HG02885 (cell line): ENCODE results near the gene IMMP2L.
"Not testable (repeated sequence)": the region's sequence is repeated elsewhere in the genome, so short reads cannot be mapped to it uniquely, and the experiment has no call there.

ENCODE experiments used
- ATAC-seq: cut with Tn5 transposase; IDR thresholded peaks from one replicate; pipeline ENCODE4 v1.9.1; 2021; ENCODE audit warnings: mild to moderate bottlenecking; ENCODE audit not compliant: unreplicated experiment, poor library complexity

Gene IMMP2L

GRCh38 chr7:111473449-111474198 is 88.7 kb downstream of the IMMP2L start:
- ATAC-seq = no peak

- ATAC-seq = no peak
Measured at GRCh38 chr7:111470998-111471397, 91.3 kb downstream of the IMMP2L start.

- ATAC-seq = not testable (repeated sequence)
Measured at GRCh38 chr7:111469894-111470293, 92.4 kb downstream of the IMMP2L start.

GRCh38 chr7:111465774-111466173 is 96.5 kb downstream of the IMMP2L start:
- ATAC-seq = not testable (repeated sequence)

- ATAC-seq = no peak
Measured at GRCh38 chr7:111460695-111461094, 101.6 kb downstream of the IMMP2L start.

GRCh38 chr7:111459757-111460280 is 102.5 kb downstream of the IMMP2L start:
- ATAC-seq = no peak

- no peak for ATAC-seq
Measured at GRCh38 chr7:111459065-111459756, 103.1 kb downstream of the IMMP2L start.

GRCh38 chr7:111450705-111451104 is 111.6 kb downstream of the IMMP2L start:
- ATAC-seq = not testable (repeated sequence)

GRCh38 chr7:111447502-111447901 is 114.8 kb downstream of the IMMP2L start:
- not testable (repeated sequence) for ATAC-seq

GRCh38 chr7:111439977-111440376 is 122.3 kb downstream of the IMMP2L start:
- ATAC-seq = no peak

GRCh38 chr7:111438369-111439289 is 123.7 kb downstream of the IMMP2L start:
- ATAC-seq = no peak

- no peak for ATAC-seq
Measured at GRCh38 chr7:111437736-111438135, 124.6 kb downstream of the IMMP2L start.

GRCh38 chr7:111436608-111437007 is 125.7 kb downstream of the IMMP2L start:
- no peak for ATAC-seq

GRCh38 chr7:111433426-111433825 is 128.9 kb downstream of the IMMP2L start:
- no peak for ATAC-seq

- ATAC-seq = no peak
Measured at GRCh38 chr7:111429781-111430180, 132.5 kb downstream of the IMMP2L start.

GRCh38 chr7:111424768-111425167 is 137.5 kb downstream of the IMMP2L start:
- no peak for ATAC-seq

- ATAC-seq = no peak
Measured at GRCh38 chr7:111414374-111414773, 147.9 kb downstream of the IMMP2L start.

GRCh38 chr7:111413739-111414138 is 148.6 kb downstream of the IMMP2L start:
- ATAC-seq = no peak

- no peak for ATAC-seq
Measured at GRCh38 chr7:111410899-111411298, 151.4 kb downstream of the IMMP2L start.

GRCh38 chr7:111409714-111410422 is 152.4 kb downstream of the IMMP2L start:
- ATAC-seq = no peak
